Stimulated activated CD8-positive, alpha-beta memory T cell treated with anti-CD3 and anti-CD28 coated beads, Interleukin-12 subunit alpha, Interleukin-12 subunit beta, amount 100 ng/mL, for 4 hours (primary cell): Measurements from ENCODE around the gene ZBTB45.
A peak's percentile ranks its signal among the peaks of the same experiment; 100 is the strongest.
"Not testable (repeated sequence)": the region's sequence is repeated elsewhere in the genome, so short reads cannot be mapped to it uniquely, and the experiment has no call there.

Source experiments
- DNase-seq: peaks from one replicate; pipeline ENCODE4 v3.0.0-alpha.2; 2020; ENCODE audit warnings: low read depth

ZBTB45 gene

GRCh38 chr19:58474997-58475713 lies 44.5 kb downstream of the ZBTB45 start:
- no peak for DNase-seq

GRCh38 chr19:58474291-58474996 lies 45.2 kb downstream of the ZBTB45 start:
- no peak for DNase-seq

GRCh38 chr19:58473775-58474174 lies 45.8 kb downstream of the ZBTB45 start:
- no peak for DNase-seq

GRCh38 chr19:58471736-58472135 lies 47.9 kb downstream of the ZBTB45 start:
- DNase-seq: no peak

GRCh38 chr19:58470837-58471543 lies 48.6 kb downstream of the ZBTB45 start:
- not testable (repeated sequence) for DNase-seq

GRCh38 chr19:58469241-58470013 lies 50.2 kb downstream of the ZBTB45 start:
- DNase-seq: no peak

- DNase-seq: no peak
Measured at GRCh38 chr19:58468216-58468839, 51.3 kb downstream of the ZBTB45 start.

- DNase-seq: peak; percentile 96
Measured at GRCh38 chr19:58466760-58467589, 52.6 kb downstream of the ZBTB45 start, which contains the start of gene ZNF324. ZNF324 (plus strand) TSS chr19:58467080; CDS start chr19:58469186, 2,106 bp downstream.

GRCh38 chr19:58466089-58466759 lies 53.4 kb downstream of the ZBTB45 start:
- no peak for DNase-seq
